Measurements from ENCODE around the gene KISS1R.

DNA sequence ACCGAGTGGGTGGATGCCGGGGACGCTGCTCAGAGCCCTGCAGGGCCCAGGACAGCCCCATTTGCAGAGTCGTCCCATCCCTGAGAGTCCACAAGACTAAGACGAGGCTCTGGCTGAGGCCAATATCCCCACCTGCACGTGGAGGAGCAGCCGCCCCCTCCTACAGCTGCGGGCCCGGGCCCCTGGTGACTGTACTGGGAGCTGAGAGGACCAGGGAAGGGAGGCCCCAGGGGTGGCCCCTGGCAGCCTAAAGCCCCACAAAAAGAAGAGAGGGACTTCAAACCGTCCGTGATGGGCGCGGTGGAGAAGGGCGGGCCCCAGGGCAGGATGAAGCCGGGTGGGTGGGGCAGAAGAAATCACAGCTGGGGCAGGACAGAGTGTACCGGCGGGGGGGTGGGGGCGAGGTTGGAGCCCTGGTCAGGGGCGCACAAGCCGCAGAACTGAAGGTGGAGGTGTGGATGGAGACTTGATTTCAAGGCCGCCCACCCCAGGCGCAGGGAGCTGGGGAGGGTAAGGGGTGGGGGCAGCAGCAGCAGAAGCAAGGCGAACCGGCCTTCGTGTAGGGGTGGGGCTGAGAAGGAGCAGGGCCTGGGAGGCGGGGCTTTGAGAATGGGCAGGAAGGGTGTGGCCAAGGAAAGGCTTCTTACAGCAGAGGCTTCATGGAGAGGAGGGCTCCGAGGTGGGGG is 44.7 kb upstream of the KISS1R start:
- TF ChIP-seq, protein P1, sequence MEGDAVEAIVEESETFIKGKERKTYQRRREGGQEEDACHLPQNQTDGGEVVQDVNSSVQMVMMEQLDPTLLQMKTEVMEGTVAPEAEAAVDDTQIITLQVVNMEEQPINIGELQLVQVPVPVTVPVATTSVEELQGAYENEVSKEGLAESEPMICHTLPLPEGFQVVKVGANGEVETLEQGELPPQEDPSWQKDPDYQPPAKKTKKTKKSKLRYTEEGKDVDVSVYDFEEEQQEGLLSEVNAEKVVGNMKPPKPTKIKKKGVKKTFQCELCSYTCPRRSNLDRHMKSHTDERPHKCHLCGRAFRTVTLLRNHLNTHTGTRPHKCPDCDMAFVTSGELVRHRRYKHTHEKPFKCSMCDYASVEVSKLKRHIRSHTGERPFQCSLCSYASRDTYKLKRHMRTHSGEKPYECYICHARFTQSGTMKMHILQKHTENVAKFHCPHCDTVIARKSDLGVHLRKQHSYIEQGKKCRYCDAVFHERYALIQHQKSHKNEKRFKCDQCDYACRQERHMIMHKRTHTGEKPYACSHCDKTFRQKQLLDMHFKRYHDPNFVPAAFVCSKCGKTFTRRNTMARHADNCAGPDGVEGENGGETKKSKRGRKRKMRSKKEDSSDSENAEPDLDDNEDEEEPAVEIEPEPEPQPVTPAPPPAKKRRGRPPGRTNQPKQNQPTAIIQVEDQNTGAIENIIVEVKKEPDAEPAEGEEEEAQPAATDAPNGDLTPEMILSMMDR (conservative IDR thresholded peaks at IDR 0.05; ENCODE audit: low read depth, low read length), result no peak
- no peak for TF ChIP-seq POLR2A (IDR thresholded peaks at IDR 0.05; ENCODE audit: low read depth, low read length)
- TF ChIP-seq RFX5 (IDR thresholded peaks at IDR 0.05; ENCODE audit: low read depth, low read length), result no peak
- no peak for TF ChIP-seq CEBPB (IDR thresholded peaks at IDR 0.05; ENCODE audit: low read depth, low read length)
- no peak for TF ChIP-seq RAD21 (IDR thresholded peaks at IDR 0.05; ENCODE audit: low read length)
- TF ChIP-seq USF2 (IDR thresholded peaks at IDR 0.05; ENCODE audit: low read depth, low read length), result no peak
- no peak for TF ChIP-seq RCOR1 (IDR thresholded peaks at IDR 0.05; ENCODE audit: insufficient replicate concordance, low read length)

All from IMR-90 (cell line).